HepG2 (cell line): ENCODE data around the gene C5orf58.

Source experiments
- CTCF ChIP-seq: sonication (generic); formaldehyde crosslinking; IDR thresholded peaks from 2 replicates; pipeline ENCODE4 v1.5.0; 2020; ENCODE audit warnings: mild to moderate bottlenecking, missing genetic modification reagents, moderate library complexity
- EZH2 ChIP-seq: conservative IDR thresholded peaks from 2 replicates; pipeline ENCODE4 v1.6.1; 2012; ENCODE audit warnings: mild to moderate bottlenecking, low read depth, low read length, moderate library complexity
- FOSL1 ChIP-seq: sonication (generic); formaldehyde crosslinking; IDR thresholded peaks from 2 replicates; pipeline ENCODE4 v1.9.0; 2021; ENCODE audit warnings: missing genetic modification reagents, borderline replicate concordance
- GABPA ChIP-seq, 2 experiments: IDR thresholded peaks; 2 replicates each; pipeline ENCODE4 v1.6.1; 2011 to 2016; ENCODE audit warnings: low read depth in 2 of 2, low read length in 1 of 2, missing biosample characterization in 1 of 2, missing genetic modification characterization in 1 of 2
- POLR2A ChIP-seq, 2 experiments: IDR thresholded peaks; 2 replicates each; pipeline ENCODE4 v1.6.1; 2011; ENCODE audit warnings: low read depth in 2 of 2, low read length in 2 of 2, mild to moderate bottlenecking in 1 of 2, moderate library complexity in 1 of 2; ENCODE audit not compliant: insufficient read depth in 1 of 2
- RBFOX2 ChIP-seq: fragments of 200-400 bp; formaldehyde crosslinking; IDR thresholded peaks from 2 replicates; pipeline ENCODE4 v1.6.1; 2017; ENCODE audit warnings: low read depth, mild to moderate bottlenecking, low read length
- SP4 ChIP-seq: sonication (generic); formaldehyde crosslinking; IDR thresholded peaks from 2 replicates; pipeline ENCODE4 v1.8.1; 2023; ENCODE audit warnings: mild to moderate bottlenecking, missing genetic modification reagents
- ZBTB10 ChIP-seq: sonication (generic); formaldehyde crosslinking; IDR thresholded peaks from 2 replicates; pipeline ENCODE4 v1.4.0; 2020; ENCODE audit warnings: missing genetic modification reagents, borderline replicate concordance
- ZKSCAN5 ChIP-seq: sonication (generic); formaldehyde crosslinking; IDR thresholded peaks from 2 replicates; pipeline ENCODE4 v1.5.1; 2020; ENCODE audit warnings: mild to moderate bottlenecking, missing genetic modification reagents
- TF ChIP-seq, protein P1 (sequence below): IDR thresholded peaks from 2 replicates; pipeline ENCODE4 v1.6.1; 2016; ENCODE audit warnings: low read depth, borderline replicate concordance

DNA sequence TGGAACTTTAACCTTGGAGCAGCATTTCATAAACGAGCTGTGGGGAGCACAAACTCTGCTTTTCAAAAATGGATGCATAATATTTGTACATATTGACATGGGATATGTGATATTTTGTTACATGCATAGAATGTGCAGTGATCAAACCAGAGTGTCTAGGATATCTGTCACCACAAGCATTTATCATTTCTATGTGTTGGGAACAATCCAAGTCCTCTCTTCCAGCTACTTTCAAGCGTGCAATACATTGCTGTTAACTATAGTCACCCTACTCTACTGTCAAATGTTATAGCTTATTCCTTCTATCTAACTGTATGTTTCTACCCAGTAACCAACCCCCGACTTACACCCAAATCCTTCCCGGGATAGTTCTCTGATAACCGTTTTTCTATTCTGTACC is 15.0 kb upstream of the C5orf58 start:
- TF ChIP-seq RBFOX2, result no peak
- TF ChIP-seq EZH2, result no peak
- no peak for TF ChIP-seq ZBTB10 (CRISPR knock-in tag)
- no peak for TF ChIP-seq GABPA (IDR thresholded peaks at IDR 0.05; ENCODE audit: low read depth, low read length)
- TF ChIP-seq GABPA (CRISPR knock-in tag; IDR thresholded peaks at IDR 0.05; ENCODE audit: low read depth), result no peak
- TF ChIP-seq FOSL1 (CRISPR knock-in tag), result no peak
- TF ChIP-seq CTCF, result no peak
- TF ChIP-seq SP4 (CRISPR knock-in tag), result no peak
- TF ChIP-seq ZKSCAN5 (CRISPR knock-in tag), result no peak
- TF ChIP-seq, protein P1, sequence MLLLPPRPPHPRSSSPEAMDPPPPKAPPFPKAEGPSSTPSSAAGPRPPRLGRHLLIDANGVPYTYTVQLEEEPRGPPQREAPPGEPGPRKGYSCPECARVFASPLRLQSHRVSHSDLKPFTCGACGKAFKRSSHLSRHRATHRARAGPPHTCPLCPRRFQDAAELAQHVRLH (CRISPR knock-in tag), result no peak
- TF ChIP-seq POLR2A (IDR thresholded peaks at IDR 0.05; ENCODE audit: insufficient read depth in 1 of 2, low read depth in 2 of 2, low read length in 2 of 2), result no peak
